GM19193 (cell line): ENCODE data around the gene WTIP.

Experiments used
- POLR2A ChIP-seq: IDR thresholded peaks from 4 replicates; pipeline ENCODE4 v1.6.1; 2011; ENCODE audit not compliant: insufficient read depth, insufficient read length; ENCODE audit errors: extremely low read depth

WTIP gene

DNA sequence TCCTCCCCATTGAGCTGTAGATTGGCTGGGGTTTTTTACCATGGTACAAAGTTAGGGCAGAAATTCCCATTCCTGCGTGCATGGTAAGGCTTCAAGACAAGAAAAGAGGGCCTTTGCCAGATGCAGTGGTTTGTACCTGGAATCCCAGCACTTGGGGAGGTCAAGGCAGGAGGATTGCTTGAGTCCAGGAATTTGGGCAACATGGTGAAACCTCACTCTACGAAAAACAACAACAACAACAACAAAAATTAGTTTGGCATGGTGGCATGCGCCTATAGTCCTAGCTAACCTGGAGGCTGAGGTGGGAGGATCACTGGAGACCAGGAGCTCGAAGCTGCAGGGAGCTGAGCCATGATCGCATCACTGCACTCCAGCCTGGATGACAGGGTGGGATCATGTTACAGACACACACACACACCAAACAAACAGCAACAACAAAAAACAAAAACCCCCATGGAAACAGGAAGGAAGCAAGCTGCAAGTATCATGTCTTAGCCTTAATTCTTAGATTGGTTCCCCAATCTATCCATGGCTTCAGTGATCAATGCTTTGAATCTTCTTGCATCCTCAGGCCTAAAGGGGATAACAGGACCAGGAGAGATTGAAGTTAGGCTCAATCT lies 5.5 kb upstream of the WTIP start:
- no peak for TF ChIP-seq POLR2A

DNA sequence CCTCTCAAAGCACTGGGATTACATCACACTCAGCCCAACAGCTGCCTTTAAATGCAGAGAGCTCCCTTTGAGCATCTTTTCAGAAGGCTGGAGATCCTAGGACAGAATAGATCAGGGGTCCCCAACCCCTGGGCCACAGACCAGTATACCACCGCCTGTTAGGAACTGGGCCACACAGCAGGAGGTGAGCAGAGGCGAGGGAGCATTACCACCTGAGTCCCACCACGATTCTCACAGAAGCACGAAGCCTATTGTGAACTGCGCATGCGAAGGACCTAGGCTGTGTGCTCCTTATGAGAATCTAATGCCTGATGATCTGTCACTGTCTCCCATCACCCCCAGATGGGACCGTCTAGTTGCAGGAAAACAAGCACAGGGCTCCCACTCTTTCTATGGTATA lies 2.2 kb upstream of the WTIP start:
- TF ChIP-seq POLR2A = no peak

DNA sequence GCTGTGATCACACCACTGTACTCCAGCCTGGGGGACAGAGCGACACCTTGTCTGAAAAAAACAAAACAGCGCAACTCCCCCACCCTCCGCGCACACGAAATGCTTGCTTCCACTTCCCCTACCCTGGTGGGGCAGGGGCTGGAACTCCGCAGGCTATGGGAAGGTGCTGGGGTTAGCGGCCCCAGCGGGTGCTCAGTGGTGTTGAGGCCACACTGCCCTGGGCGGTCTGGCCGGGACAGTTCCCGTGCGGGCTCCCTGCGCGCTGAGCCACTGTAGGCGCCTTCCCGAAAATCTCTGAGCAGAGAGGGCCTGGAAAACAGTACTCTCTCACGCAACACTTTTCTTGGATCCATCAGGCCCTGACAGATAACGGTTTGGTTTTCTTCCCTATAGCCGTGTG lies 1.1 kb upstream of the WTIP start:
- no peak for TF ChIP-seq POLR2A

DNA sequence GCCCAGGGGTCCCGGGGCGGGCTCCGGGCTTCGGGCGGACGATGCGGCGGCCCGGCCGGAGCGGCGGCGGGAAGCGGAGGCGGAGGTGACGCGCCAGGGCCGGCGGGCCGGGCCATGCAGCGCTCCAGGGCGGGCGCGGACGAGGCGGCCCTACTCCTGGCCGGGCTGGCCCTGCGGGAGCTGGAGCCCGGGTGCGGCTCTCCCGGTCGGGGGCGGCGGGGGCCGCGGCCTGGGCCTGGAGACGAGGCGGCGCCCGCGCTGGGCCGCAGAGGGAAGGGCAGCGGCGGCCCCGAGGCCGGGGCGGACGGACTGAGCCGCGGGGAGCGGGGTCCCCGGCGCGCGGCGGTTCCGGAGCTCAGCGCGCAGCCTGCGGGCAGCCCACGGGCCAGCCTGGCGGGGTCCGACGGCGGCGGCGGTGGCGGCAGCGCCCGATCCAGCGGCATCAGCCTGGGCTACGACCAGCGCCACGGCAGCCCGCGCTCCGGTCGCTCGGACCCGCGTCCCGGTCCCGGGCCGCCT lies 362 bp downstream of the WTIP start:
- TF ChIP-seq POLR2A = no peak

DNA sequence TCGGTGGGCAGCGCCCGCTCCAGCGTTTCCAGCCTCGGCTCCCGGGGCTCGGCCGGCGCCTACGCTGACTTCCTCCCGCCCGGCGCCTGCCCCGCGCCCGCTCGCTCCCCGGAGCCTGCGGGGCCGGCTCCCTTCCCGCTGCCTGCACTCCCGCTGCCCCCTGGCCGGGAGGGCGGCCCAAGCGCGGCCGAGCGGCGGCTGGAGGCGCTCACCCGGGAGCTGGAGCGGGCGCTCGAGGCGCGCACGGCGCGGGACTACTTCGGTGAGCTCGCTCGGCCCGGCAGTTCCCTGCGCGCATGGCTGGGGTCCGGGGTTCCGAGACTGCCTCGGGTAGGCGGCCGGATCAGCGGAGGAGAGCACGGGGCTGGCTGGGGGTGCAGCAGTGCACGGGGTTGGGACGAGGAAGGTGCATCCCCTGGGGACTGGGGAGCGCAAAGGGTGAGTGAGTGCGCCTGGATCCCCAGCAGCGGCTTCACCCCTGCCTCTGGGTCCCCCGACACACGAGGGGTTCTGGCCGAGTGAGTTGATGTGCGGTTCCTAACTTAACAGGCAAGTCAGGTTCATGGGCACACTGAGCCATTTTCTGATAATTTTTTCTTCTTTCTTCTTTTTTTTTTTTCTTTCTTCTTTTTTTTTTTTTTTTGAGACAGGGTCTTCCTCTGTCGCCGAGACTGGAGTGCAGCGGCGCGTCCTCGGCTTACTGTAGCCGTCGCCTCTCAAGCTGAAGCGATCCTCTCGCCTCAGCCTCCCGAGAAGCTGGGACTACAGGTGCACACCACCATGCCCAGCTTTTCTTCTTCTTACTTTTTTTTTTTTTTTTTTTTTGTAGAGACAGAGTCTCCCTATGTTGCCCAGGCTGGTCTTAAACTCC lies 1.1 kb downstream of the WTIP start:
- TF ChIP-seq POLR2A = no peak

DNA sequence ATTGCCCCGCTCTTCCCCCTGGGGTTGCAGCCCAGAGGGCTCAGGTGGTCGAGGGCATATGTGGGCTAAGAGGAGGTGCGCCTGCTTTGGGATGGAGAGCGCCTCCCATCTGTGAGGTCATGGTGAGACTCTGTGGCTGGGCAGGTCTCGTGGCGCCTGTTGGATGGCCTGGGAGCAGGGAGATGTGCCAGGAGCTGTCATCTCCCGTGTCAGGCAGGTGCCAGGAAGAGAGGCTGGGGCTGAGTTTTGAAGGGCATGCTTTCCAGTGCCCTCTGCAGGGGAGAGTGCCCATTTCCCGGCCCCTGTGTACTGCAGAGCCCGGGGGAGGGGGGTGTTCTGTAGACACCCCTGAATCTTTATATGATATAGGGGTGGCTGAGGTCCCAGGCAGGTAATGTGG lies 2.8 kb downstream of the WTIP start:
- no peak for TF ChIP-seq POLR2A

DNA sequence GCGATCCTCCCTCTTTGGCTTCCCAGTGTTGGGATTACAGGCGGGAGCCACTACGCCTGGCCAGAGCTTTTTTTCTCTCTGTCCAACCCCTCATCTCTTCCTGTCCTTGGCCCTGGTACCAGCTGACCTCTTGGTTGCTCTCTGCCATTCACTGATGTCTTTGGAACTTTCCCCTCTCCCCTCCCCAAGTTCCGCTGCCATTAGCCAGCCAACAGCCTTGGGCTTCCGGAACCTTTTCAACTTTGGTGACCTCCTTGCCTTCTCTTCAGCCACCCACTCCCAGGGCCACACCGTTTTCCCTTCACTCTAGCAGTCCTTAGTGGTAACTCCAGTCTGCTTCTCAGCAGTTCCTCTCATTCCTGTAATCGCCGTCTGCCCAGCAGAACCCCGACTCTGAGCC lies 4.3 kb downstream of the WTIP start:
- no peak for TF ChIP-seq POLR2A

DNA sequence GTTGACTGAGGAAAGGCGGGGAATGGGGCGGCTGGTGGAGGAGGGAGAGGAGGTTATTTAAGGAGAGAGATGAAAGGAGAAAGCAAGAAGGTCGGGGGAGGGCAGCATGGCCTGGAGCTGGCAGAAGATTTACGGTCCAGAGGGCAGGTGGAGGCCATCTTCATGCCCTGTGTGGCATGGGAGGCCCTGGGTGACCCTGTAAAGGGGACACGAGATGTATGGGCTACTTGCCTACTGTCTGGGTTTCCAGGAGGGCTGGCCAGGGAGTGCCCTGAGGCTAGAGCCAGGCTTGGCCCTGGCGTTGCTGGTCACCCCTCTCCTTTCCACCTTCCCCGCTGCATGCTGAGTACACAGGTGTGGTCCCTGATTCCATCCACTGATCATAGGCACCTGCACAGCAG lies 6.1 kb downstream of the WTIP start:
- no peak for TF ChIP-seq POLR2A

DNA sequence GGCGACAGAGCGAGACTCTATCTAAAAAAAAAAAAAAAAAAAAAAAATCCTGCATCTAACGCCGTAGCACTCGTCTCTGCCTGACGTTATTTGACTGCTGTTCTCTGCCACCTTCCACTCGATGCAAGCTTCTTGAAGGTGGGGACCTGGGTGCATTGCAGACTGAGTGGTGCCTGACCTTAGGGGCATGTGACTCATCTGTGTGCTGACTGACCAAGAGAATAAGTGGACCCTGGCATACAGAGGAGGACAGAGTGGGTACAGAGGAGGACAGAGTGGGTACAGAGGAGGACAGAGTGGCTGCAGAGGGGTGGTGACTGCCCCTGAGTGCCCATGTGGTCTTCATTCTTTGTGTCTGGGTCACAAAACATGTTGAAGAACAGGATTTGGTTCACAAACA lies 7.6 kb downstream of the WTIP start:
- no peak for TF ChIP-seq POLR2A

DNA sequence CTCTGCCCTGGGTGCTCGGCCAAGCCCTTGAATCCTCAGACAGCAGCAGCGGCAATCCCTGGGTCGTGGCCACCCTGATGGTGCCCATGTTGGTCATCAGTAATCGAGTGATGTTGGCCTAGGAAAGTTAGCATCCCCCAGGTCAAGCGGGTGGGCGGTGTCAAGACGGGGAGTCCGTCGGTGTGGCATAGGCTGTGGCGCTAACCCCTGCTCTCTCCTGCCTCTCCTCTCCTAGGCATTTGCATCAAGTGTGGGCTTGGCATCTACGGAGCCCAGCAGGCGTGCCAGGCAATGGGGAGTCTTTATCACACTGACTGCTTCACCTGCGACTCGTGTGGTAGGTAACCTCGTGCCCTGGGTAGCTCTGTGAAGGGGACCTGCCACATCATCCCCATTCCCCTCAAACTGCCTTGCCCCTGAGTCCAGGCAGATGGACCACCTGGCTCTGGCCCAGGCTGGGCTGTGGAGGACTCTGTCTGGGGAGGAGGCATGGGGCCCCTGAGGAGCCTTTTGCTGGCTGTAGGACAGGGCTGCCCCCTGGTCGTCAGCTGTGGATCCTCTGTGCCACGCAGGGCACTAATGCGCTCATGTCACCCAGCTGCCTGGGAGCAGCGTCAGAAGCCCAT lies 8.7 kb downstream of the WTIP start:
- TF ChIP-seq POLR2A = no peak

DNA sequence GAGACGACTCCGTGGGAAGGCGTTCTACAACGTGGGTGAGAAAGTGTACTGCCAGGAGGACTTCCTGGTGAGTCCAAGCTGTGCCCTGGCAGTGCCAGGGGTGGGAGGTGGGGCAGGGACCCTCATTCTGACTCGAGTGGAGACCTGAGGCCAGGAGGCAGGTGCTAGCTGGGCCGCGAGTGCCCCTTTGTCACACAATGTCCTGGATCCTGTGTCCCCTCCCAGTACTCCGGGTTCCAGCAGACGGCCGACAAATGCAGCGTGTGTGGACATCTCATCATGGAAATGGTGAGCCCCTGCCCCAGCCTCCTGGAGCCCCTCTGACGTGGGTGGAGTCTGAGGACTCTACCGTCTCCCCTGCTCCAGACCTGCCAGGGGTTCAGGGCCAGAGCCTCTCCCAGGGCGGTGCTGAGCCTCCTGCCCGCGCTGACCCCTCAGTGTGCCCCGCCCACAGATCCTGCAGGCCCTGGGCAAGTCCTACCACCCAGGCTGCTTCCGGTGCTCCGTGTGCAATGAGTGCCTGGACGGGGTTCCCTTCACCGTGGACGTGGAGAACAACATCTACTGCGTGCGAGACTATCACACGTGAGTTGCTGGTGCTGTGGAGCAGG lies 11.6 kb downstream of the WTIP start:
- no peak for TF ChIP-seq POLR2A

DNA sequence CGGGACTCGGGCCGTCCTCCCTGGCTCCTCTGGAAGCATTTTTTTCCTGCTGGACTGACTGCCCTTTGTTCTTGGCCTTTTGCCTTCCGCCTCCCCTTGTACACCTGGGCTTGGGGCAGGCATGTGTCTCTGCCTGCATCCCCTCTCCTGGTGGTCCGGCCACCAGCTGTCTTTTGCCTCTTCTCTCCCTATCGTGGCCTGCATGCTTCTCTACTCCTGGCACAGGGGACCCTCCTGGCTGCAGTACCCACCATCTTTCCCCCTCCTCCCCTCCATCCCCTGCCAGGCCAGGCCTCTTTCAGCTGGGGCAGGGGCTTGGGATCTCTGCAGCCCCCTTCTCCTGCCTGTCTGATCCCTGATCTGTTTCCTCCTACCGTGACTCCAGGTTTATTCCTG lies 12.1 kb downstream of the WTIP start:
- no peak for TF ChIP-seq POLR2A

DNA sequence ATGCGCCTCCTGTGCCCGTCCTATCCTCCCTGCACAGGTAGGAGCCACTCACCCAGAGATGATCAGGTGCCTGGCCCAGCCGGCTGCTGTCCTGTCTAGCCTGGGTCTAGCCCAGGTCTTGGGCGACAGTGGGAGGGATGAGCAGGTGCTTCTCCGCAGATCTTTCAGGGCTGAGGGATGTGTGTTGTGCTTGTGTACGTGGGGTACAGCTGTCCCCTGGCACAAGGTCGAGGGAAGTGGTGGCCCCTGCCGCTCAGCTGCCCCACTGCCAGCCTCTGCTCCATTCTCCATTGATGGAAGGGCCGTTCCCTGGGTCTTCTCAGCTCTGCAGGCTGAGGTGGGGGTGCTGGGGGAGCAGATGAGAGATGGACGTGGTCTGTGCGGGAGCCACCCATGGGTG lies 13.0 kb downstream of the WTIP start:
- TF ChIP-seq POLR2A = no peak

DNA sequence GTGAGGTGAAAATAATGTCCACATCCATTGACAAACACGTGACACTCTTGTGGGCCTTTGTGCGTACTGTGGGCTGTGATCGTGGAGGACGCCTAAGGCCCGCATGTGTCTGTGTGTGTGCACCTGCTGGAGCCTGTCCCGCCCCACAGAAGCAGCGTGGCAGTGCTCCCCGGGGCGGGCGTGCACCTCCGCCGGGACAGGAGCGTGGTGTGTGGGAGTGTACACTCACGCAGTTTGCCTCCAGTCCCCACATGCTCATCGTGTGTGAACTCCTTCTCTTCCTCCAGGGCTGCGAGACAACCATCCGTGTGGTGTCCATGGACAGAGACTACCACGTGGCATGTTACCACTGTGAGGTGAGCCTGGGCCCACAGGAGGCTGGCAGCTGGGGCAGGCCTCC lies 13.9 kb downstream of the WTIP start:
- no peak for TF ChIP-seq POLR2A

DNA sequence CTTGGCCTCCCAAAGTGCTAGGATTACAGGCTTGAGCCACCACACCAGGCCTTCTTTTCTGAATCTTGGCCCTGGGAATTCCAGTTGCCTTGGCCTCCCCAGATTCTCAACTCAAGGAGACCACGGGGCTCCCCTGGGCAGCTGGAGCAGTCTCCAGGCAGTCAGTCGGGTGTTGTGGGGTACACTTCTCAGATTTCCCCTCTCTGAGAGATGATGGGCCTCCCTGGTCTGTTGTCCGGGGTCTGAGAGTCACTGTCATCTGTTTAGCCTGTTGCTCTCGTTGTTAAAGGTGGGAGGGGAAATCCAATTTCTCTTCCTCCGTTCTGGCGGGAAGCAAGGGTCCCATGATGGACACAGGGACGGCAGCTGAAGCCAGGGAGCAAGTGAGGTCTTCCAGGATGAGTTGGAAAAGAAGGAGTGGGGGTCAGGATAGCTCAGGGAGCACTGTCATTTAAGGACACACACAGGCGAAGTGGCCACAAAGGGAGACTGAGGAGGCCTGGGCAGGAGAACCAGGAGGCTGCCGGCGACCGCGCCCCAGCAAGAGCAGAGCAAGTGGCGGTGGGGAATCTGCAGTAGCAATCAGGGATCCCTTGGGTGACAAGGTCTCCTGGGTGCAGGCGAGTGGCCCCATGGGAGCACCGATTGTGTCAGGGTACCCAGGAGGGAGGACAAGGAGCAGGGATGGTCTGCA lies 15.7 kb downstream of the WTIP start:
- no peak for TF ChIP-seq POLR2A
